HEK293T (cell line): ENCODE data around the gene ATG14.

ENCODE experiments used
- ARNT ChIP-seq: fragments of 450-650 bp; IDR thresholded peaks from 2 replicates; pipeline ENCODE4 v1.6.1; 2017; ENCODE audit warnings: mild to moderate bottlenecking
- BHLHE40 ChIP-seq: fragments of 450-650 bp; IDR thresholded peaks from 2 replicates; pipeline ENCODE4 v1.6.1; 2016; ENCODE audit warnings: mild to moderate bottlenecking, moderate library complexity, borderline replicate concordance
- ELF4 ChIP-seq: fragments of 450-650 bp; IDR thresholded peaks from 2 replicates; pipeline ENCODE4 v1.6.1; 2017; ENCODE audit warnings: antibody characterized with exemption
- FOXA1 ChIP-seq: fragments of 450-650 bp; IDR thresholded peaks from 2 replicates; pipeline ENCODE4 v1.6.1; 2016; ENCODE audit warnings: mild to moderate bottlenecking
- FOXK2 ChIP-seq: fragments of 450-650 bp; IDR thresholded peaks from 2 replicates; pipeline ENCODE4 v1.6.1; 2016; ENCODE audit warnings: mild to moderate bottlenecking
- FOXM1 ChIP-seq: fragments of 450-650 bp; IDR thresholded peaks from 2 replicates; pipeline ENCODE4 v1.6.1; 2017; ENCODE audit warnings: mild to moderate bottlenecking, borderline replicate concordance
- HDGF ChIP-seq: fragments of 450-650 bp; IDR thresholded peaks from 2 replicates; pipeline ENCODE4 v1.6.1; 2017; ENCODE audit warnings: antibody characterized with exemption, borderline replicate concordance
- LEF1 ChIP-seq: fragments of 450-650 bp; IDR thresholded peaks from 2 replicates; pipeline ENCODE4 v1.6.1; 2017; ENCODE audit warnings: mild to moderate bottlenecking, borderline replicate concordance
- NFRKB ChIP-seq: fragments of 450-650 bp; IDR thresholded peaks from 2 replicates; pipeline ENCODE4 v1.6.1; 2016; ENCODE audit warnings: mild to moderate bottlenecking, moderate library complexity
- SP1 ChIP-seq: fragments of 450-650 bp; IDR thresholded peaks from 2 replicates; pipeline ENCODE4 v1.6.1; 2017
- SUZ12 ChIP-seq: fragments of 450-650 bp; IDR thresholded peaks from 2 replicates; pipeline ENCODE4 v1.6.1; 2016; ENCODE audit warnings: mild to moderate bottlenecking
- TARDBP ChIP-seq: fragments of 450-650 bp; IDR thresholded peaks from 2 replicates; pipeline ENCODE4 v1.6.1; 2016
- ZNF384 ChIP-seq: fragments of 450-650 bp; IDR thresholded peaks from 2 replicates; pipeline ENCODE4 v1.6.1; 2016
- TF ChIP-seq, protein P1 (sequence below): fragments of 450-650 bp; IDR thresholded peaks from 2 replicates; pipeline ENCODE4 v1.6.1; 2016

DNA sequence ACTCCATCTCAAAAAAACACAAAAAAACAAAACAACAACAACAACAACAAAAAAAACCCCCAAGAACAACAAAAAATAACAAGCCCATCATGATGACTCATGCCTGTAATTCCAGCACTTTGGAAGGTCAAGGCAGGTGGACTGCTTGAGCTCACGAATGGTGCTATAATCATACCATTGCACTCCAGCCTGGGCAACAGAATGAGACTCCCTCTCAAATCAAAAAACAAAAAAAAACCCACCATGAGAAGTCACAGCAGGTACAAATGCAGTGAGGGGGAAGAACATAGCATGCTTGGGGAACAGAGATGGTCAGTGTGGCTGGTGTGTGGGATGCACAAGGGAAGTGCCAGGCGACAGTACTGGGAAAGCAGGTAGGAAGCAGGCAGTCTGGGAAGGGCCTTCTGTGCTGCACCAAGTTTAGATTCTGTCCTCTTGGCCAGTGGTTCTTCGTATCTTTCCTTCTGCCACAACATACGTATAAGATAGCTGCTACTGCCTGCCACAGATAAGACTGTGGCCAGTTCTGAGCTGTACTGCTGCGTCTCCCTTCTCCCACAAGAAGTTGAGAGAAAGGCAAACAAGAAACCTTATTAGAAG, 28.0 kb downstream of the ATG14 start:
- TF ChIP-seq TARDBP (no peak), FOXM1 (no peak), ARNT (no peak), SUZ12 (no peak), BHLHE40 (no peak), FOXK2 (no peak), LEF1 (no peak), ZNF384 (no peak), SP1 (no peak), ELF4 (no peak), NFRKB (no peak), FOXA1 (no peak), HDGF (no peak)
- TF ChIP-seq, protein P1, sequence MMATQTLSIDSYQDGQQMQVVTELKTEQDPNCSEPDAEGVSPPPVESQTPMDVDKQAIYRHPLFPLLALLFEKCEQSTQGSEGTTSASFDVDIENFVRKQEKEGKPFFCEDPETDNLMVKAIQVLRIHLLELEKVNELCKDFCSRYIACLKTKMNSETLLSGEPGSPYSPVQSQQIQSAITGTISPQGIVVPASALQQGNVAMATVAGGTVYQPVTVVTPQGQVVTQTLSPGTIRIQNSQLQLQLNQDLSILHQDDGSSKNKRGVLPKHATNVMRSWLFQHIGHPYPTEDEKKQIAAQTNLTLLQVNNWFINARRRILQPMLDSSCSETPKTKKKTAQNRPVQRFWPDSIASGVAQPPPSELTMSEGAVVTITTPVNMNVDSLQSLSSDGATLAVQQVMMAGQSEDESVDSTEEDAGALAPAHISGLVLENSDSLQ: no peak
